HG02840 (cell line): ENCODE data around the gene TNFRSF4.
"Not testable (repeated sequence)": the region's sequence is repeated elsewhere in the genome, so short reads cannot be mapped to it uniquely, and the experiment has no call there.

Experiments
- ATAC-seq: cut with Tn5 transposase; IDR thresholded peaks from one replicate; pipeline ENCODE4 v1.9.1; 2021; ENCODE audit warnings: mild to moderate bottlenecking, moderate library complexity, moderate number of reproducible peaks; ENCODE audit not compliant: unreplicated experiment, low FRiP score

The TNFRSF4 gene

GRCh38 chr1:1213345-1214265 lies at the start of gene TNFRSF4:
TSS of gene TNFRSF4 (minus strand) at chr1:1214153. CDS start at chr1:1214127, 26 bp downstream.
- ATAC-seq, result no peak

- no peak for ATAC-seq
Measured at GRCh38 chr1:1262758-1263157, 48.8 kb upstream of the TNFRSF4 start.

GRCh38 chr1:1262071-1262470 lies 48.1 kb upstream of the TNFRSF4 start:
- ATAC-seq, result no peak

GRCh38 chr1:1260843-1261560 lies 47.0 kb upstream of the TNFRSF4 start:
- ATAC-seq, result no peak

GRCh38 chr1:1259951-1260600 lies 46.1 kb upstream of the TNFRSF4 start:
- ATAC-seq, result no peak

- ATAC-seq, result no peak
Measured at GRCh38 chr1:1259540-1259939, 45.6 kb upstream of the TNFRSF4 start.

GRCh38 chr1:1259119-1259488 lies 45.2 kb upstream of the TNFRSF4 start:
- no peak for ATAC-seq

GRCh38 chr1:1256956-1257871 lies 43.3 kb upstream of the TNFRSF4 start:
- ATAC-seq, result no peak

- ATAC-seq, result no peak
Measured at GRCh38 chr1:1255611-1256010, 41.7 kb upstream of the TNFRSF4 start.

GRCh38 chr1:1255078-1255477 lies 41.1 kb upstream of the TNFRSF4 start:
- no peak for ATAC-seq

- ATAC-seq, result no peak
Measured at GRCh38 chr1:1254667-1254998, 40.7 kb upstream of the TNFRSF4 start.

- ATAC-seq, result no peak
Measured at GRCh38 chr1:1253972-1254666, 40.2 kb upstream of the TNFRSF4 start.

- ATAC-seq, result no peak
Measured at GRCh38 chr1:1253314-1253713, 39.4 kb upstream of the TNFRSF4 start.

- ATAC-seq, result no peak
Measured at GRCh38 chr1:1250786-1251284, 36.9 kb upstream of the TNFRSF4 start.

GRCh38 chr1:1248009-1248913 lies 34.3 kb upstream of the TNFRSF4 start:
- not testable (repeated sequence) for ATAC-seq

GRCh38 chr1:1247341-1247913 lies 33.5 kb upstream of the TNFRSF4 start:
- no peak for ATAC-seq

GRCh38 chr1:1246577-1247340 lies 32.8 kb upstream of the TNFRSF4 start, which contains the start of gene C1QTNF12:
TSS of gene C1QTNF12 (minus strand) at chr1:1246722. CDS start at chr1:1246690, 32 bp downstream.
- ATAC-seq, result no peak
